ENCODE measurements around the gene MLPH. TPM values are rescaled to one million over a fixed set of nuclear protein-coding genes. Genes with fewer than 3 reads are reported as not detected.
"Not testable (repeated sequence)": the region's sequence is repeated elsewhere in the genome, so short reads cannot be mapped to it uniquely, and the experiment has no call there.

The MLPH gene
- total and polyA plus RNA-seq, 2 experiments from 2014 or later = 8.1 to 10.8 TPM

GRCh38 chr2:237593596-237594320 lies 106.7 kb downstream of the MLPH start:
- WGBS, 2 experiments (ENCODE audit: low coverage in 1 of 2, low lambda C conversion rate in 2 of 2, missing lambda C conversion rate in 2 of 2) = 86% methylated on average over 17 of the region's 17 CpGs
- H3K79me2 ChIP-seq (ENCODE audit: insufficient read depth) = no peaks in the 10 kb centered on the region
- no peak overlapping the region for H3K4me2 ChIP-seq (ENCODE audit: unreplicated experiment)
- H3K4me1 ChIP-seq (ENCODE audit: insufficient read depth) = no peaks in the 10 kb centered on the region
- TF ChIP-seq EZH2phosphoT487 (IDR thresholded peaks at IDR 0.05; ENCODE audit: insufficient read depth, low read depth) (no peak), EZH2 (IDR thresholded peaks at IDR 0.05; ENCODE audit: insufficient read depth, poor library complexity, severe bottlenecking) (no peak)
- H3K27me3 ChIP-seq (replicated peaks; ENCODE audit: insufficient read depth) = no peaks in the 10 kb centered on the region
- H3K9me2 ChIP-seq (ENCODE audit: insufficient read depth) = no peaks in the 10 kb centered on the region
- in situ Hi-C loops (cut with MboI) = loop anchor here (25.0 kb wide), 1 partner anchor 669 kb away; no protein-coding TSS in a partner anchor
- H2AFZ ChIP-seq = no peak overlapping the region
- H3K9ac ChIP-seq = no peak overlapping the region
- no peak overlapping the region for H3K27ac ChIP-seq
- H4K20me1 ChIP-seq (ENCODE audit: insufficient read depth) = no peaks in the 10 kb centered on the region
- no peaks in the 10 kb centered on the region for H3K36me3 ChIP-seq (ENCODE audit: low read depth)
- H3F3A ChIP-seq (ENCODE audit: insufficient read depth) = no peaks in the 10 kb centered on the region
- DNase-seq = no peak
- H3K4me3 ChIP-seq = no peak overlapping the region
- no peaks in the 10 kb centered on the region for H3K9me3 ChIP-seq (ENCODE audit: low read depth)

GRCh38 chr2:237594514-237594871 lies 107.4 kb downstream of the MLPH start:
- H2AFZ ChIP-seq = no peak overlapping the region
- no peaks in the 10 kb centered on the region for H3K36me3 ChIP-seq (ENCODE audit: low read depth)
- WGBS, 2 experiments (ENCODE audit: low coverage in 1 of 2, low lambda C conversion rate in 2 of 2, missing lambda C conversion rate in 2 of 2) = 91 to 92% methylated on average over 5 of the region's 5 CpGs
- TF ChIP-seq EZH2 (IDR thresholded peaks at IDR 0.05; ENCODE audit: insufficient read depth, poor library complexity, severe bottlenecking) (no peak), EZH2phosphoT487 (IDR thresholded peaks at IDR 0.05; ENCODE audit: insufficient read depth, low read depth) (no peak)
- DNase-seq = no peak
- H3K4me3 ChIP-seq = no peak overlapping the region
- H3K79me2 ChIP-seq (ENCODE audit: insufficient read depth) = no peaks in the 10 kb centered on the region
- no peaks in the 10 kb centered on the region for H4K20me1 ChIP-seq (ENCODE audit: insufficient read depth)
- H3F3A ChIP-seq (ENCODE audit: insufficient read depth) = no peaks in the 10 kb centered on the region
- no peak overlapping the region for H3K27ac ChIP-seq
- no peaks in the 10 kb centered on the region for H3K9me2 ChIP-seq (ENCODE audit: insufficient read depth)
- H3K9ac ChIP-seq = no peak overlapping the region
- no peaks in the 10 kb centered on the region for H3K4me1 ChIP-seq (ENCODE audit: insufficient read depth)
- H3K27me3 ChIP-seq (replicated peaks; ENCODE audit: insufficient read depth) = no peaks in the 10 kb centered on the region
- no peak overlapping the region for H3K4me2 ChIP-seq (ENCODE audit: unreplicated experiment)
- no peaks in the 10 kb centered on the region for H3K9me3 ChIP-seq (ENCODE audit: low read depth)
- in situ Hi-C loops (cut with MboI) = loop anchor here (25.0 kb wide), 1 partner anchor 668 kb away; no protein-coding TSS in a partner anchor

- H3K4me2 ChIP-seq (ENCODE audit: unreplicated experiment); H3K9me2 ChIP-seq (ENCODE audit: insufficient read depth); H3K4me3 ChIP-seq; H2AFZ ChIP-seq; DNase-seq; H3K9ac ChIP-seq; H3K27ac ChIP-seq; H3F3A ChIP-seq (ENCODE audit: insufficient read depth); H3K36me3 ChIP-seq (ENCODE audit: low read depth); H4K20me1 ChIP-seq (ENCODE audit: insufficient read depth); H3K9me3 ChIP-seq (ENCODE audit: low read depth); H3K27me3 ChIP-seq (replicated peaks; ENCODE audit: insufficient read depth); H3K4me1 ChIP-seq (ENCODE audit: insufficient read depth); H3K79me2 ChIP-seq (ENCODE audit: insufficient read depth): not testable (repeated sequence)
- in situ Hi-C loops (cut with MboI) = loop anchor here (25.0 kb wide), 1 partner anchor 666 kb away; no protein-coding TSS in a partner anchor
- 79 to 89% methylated on average over 4 to 5 of the region's 5 CpGs for WGBS, 2 experiments (ENCODE audit: low coverage in 1 of 2, low lambda C conversion rate in 2 of 2, missing lambda C conversion rate in 2 of 2)
Measured at GRCh38 chr2:237595829-237596519, 108.9 kb downstream of the MLPH start.

GRCh38 chr2:237596520-237597195 lies 109.6 kb downstream of the MLPH start:
- H3K27me3 ChIP-seq (replicated peaks; ENCODE audit: insufficient read depth) = no peaks in the 10 kb centered on the region
- no peaks in the 10 kb centered on the region for H3K36me3 ChIP-seq (ENCODE audit: low read depth)
- TF ChIP-seq EZH2phosphoT487 (IDR thresholded peaks at IDR 0.05; ENCODE audit: insufficient read depth, low read depth) (no peak), EZH2 (IDR thresholded peaks at IDR 0.05; ENCODE audit: insufficient read depth, poor library complexity, severe bottlenecking) (no peak)
- H3K79me2 ChIP-seq (ENCODE audit: insufficient read depth) = no peaks in the 10 kb centered on the region
- no peak overlapping the region for H3K9ac ChIP-seq
- H3K9me2 ChIP-seq (ENCODE audit: insufficient read depth) = no peaks in the 10 kb centered on the region
- no peaks in the 10 kb centered on the region for H3F3A ChIP-seq (ENCODE audit: insufficient read depth)
- no peak overlapping the region for H3K4me3 ChIP-seq
- H3K4me2 ChIP-seq (ENCODE audit: unreplicated experiment) = no peak overlapping the region
- WGBS, 2 experiments (ENCODE audit: low coverage in 1 of 2, low lambda C conversion rate in 2 of 2, missing lambda C conversion rate in 2 of 2) = 92% methylated on average over 13 of the region's 13 CpGs
- in situ Hi-C loops (cut with MboI) = loop anchor here (25.0 kb wide), 1 partner anchor 666 kb away; no protein-coding TSS in a partner anchor
- DNase-seq = no peak
- H3K9me3 ChIP-seq (ENCODE audit: low read depth) = no peaks in the 10 kb centered on the region
- no peak overlapping the region for H3K27ac ChIP-seq
- no peak overlapping the region for H2AFZ ChIP-seq
- H4K20me1 ChIP-seq (ENCODE audit: insufficient read depth) = no peaks in the 10 kb centered on the region
- H3K4me1 ChIP-seq (ENCODE audit: insufficient read depth) = peaks cover 8% of the 10 kb centered on the region

Data from GM23248 (cell line).